HUDEP-2 (cell line): ENCODE results near the gene SUMF1.
"Not testable (repeated sequence)": the region's sequence is repeated elsewhere in the genome, so short reads cannot be mapped to it uniquely, and the experiment has no call there.

Source experiments
- DNase-seq, 76 experiments: peaks; one replicate each; lab custom pipeline; 2025; ENCODE audit not compliant: unreplicated experiment in 76 of 76; lab: John Stamatoyannopoulos, UW

SUMF1 gene

DNA sequence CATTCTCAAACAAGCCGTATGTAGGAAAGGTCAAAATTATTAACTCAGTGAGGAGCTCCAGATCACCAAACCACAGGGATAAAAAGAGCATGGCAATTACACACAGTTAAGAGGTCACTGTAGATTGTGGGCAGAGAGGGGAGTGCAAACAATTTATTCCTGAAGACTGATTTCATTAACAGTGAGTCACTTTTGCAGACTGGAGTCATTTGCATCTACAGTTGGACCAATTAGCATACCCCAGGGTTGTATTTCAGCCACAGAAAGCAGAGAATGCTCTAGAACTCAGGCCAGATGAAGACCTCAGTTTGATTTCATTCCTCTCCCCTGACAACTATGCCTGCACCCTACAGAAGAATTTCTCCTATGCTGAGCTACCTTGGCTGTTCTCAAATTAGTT lies 123.8 kb downstream of the SUMF1 start:
- no peak for DNase-seq

DNA sequence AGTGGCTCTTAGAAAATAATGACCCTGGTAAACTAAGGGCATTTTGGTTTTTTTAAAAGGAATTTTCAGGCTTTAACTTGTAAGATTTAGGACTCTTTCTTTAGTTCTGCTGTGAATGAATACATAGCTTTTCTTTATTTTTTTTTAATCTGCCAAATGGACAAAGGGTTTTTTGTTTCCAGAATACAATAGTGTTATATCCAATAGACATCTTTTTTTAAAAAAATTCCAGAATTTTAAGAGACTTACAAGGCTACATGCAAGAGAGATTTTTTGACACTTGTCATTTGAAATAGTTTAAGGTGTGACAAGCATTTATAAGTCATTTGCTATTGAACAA lies 125.8 kb downstream of the SUMF1 start:
- no peak for DNase-seq

DNA sequence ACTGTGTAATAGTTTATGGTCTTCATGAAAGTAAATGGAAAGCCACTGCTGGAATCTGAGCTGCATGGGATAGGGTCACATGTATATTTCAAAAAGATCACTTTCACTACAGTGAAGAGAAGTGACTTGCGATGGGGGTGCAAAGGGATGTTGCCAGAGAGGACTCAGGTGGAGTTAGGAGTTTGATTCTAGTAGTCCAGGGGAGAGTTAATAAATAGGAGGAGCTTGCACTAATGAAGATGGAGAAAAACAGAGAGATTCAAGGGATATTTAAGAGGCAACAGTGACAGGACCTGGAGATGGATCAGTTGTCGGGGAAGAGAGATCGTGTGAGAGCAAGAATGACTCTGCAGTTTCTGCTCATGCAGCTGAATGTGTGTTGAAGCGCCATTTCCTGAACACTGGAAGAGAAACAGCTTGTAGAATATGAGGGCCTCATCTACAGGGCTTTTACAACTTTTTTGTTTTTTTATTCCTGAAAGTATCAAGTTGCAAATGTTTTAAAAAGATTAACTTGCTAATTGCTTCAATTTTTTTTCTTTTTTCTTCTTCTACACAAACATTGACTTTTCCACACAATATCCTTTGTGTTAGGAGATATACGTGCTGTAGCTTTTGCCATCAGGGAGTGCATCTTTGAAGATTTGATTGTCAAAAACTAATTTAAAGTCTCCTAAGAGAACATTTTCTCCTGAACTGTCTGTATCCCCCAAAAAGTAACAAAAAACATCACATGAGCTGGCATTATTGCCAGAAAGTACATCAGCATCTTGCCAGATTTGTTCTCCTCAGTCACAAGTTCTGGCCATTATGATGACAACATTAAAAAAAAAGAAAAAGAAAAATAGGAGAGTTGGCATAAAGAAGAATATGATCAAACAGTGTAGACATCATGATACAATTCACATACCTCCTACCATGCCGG lies 126.4 kb downstream of the SUMF1 start:
- no peak for DNase-seq

GRCh38 chr3:4340077-4340410 lies 127.0 kb downstream of the SUMF1 start:
- no peak for DNase-seq

GRCh38 chr3:4338751-4339150 lies 128.3 kb downstream of the SUMF1 start:
- DNase-seq: no peak

- no peak for DNase-seq
Measured at GRCh38 chr3:4336850-4337546, 130.1 kb downstream of the SUMF1 start.

- DNase-seq: no peak
Measured at GRCh38 chr3:4335840-4336562, 131.1 kb downstream of the SUMF1 start.

DNA sequence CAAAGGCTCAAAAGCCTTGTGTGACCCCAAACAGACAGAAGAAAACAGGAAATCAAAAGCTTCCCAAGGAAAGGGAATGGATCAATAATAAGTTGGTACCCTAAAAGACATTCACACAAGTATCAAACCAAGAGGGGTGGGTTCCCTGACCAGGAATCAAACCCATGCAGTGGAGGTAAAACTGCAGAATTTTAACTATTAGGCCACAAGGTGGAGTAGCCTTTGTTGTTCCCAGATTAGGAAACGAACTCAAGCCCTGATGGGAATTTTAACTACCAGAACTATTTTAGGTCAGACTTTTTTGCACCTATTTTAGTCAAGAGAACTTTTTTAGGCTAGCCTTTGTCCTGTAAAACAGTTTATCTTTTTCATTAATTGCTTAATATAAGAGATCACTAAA lies 132.5 kb downstream of the SUMF1 start:
- no peak for DNase-seq

DNA sequence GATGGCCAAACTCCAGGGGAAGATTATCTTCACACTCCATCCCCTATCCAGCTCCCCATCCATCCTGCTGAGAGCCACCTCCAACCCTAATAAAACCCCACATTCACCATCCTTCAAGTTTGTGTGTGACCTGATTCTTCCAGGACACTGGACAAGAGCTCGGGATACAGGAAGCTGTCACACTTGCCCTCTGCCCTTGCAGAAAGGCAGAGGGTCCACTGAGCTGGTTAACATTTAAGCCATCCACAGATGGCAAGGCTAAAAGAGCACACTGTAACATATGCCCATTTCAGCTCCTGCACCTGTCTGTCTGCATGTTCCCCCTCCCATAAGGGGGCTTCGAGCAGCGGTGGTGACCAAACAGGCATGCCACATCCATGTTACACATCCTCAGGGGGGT lies 134.1 kb downstream of the SUMF1 start:
- no peak for DNase-seq

GRCh38 chr3:4332574-4332973 lies 134.5 kb downstream of the SUMF1 start:
- no peak for DNase-seq

- no peak for DNase-seq
Measured at GRCh38 chr3:4332111-4332510, 135.0 kb downstream of the SUMF1 start.

DNA sequence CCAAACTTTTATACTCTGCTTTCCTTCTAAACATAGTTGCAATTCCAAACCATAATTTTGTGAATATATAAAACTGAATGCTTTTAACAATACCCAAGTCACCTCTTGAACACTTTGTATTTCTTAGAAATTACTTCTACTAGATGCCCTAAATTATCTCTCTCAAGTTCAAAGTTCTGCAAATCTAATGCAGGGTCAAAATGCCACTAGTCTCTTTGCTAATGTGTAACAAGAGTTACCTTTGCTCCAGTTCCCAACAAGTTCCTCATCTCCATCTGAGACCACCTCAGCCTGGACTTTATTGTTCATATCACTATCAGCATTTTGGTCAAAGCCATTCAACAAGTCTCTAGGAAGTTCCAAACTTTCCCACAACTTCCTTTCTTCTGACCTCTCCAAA lies 137.3 kb downstream of the SUMF1 start:
- not testable (repeated sequence) for DNase-seq

DNA sequence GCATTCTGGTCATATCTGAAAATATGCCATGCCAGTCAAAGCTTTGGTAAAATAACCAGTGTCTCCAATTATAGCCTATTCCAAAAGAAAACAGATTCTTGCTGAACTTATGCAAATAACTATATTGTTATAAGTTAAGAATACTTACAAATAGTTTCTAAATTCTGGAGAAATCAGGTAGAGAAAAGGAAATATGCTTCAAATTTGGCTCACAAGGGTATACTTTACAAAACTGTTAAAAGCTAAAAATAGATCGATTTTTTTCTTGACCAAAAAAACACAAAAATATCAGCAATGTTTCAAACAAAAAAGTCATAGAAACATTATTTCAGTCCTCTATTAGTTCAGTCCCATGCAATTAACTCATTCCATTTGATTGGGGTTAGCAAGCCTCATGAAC lies 140.2 kb downstream of the SUMF1 start:
- no peak for DNase-seq

DNA sequence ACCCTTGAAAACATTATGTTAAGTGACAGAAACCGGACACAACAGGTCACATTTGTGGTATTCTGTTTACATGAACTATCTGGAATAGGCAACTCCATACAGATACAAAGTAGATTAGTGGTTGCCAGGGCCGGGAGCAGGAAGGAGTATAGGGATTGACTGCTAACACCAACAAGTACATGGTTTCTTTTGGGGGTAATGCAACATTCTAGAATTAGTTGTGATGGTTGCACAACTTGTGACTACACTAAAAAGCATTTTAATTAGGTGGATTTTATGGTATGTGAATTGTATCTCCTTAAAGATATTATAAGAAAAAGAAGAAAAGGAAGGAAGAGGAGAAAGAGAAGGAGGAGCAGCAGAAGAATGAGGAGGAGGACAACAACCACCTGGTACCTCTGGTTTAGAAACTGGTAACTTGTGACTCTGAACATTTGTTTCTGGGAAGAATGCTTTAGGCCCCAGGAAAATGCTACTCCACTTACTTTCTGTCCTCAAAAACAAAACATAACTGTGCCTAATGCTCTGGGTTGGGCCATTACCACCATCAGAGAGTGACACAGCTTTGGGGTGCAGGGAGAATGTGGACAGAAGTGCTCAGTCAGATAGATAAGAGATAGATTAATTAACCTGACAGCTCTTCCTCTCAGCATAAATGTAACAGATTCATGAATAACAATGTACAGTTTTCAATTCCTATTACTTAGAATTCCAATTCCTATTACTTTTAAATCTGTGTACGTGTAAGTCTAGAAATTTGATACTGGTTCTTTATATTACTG lies 143.6 kb downstream of the SUMF1 start:
- DNase-seq: peak in 1 of 76 experiments; percentile 1

DNA sequence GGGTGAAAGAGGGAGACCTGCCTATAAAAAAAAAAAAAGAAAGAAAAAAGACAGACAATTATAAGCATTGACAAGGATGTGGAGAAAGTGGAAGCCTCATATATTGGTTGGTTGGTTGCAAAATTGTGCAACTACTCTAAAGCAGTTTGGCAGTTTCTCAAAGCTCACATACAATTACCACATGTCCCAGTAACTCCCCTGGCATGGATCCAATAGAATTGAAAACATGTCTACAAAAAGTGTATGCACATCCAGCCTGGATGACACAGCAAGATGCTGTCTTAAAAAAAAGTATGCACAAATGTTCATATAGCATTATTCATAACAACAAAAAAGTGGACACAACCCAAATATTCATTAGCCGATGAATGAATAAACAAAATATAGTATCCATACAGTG lies 144.4 kb downstream of the SUMF1 start:
- peak in 36 of 76 experiments; percentile 0 to 76 (median 52) for DNase-seq

DNA sequence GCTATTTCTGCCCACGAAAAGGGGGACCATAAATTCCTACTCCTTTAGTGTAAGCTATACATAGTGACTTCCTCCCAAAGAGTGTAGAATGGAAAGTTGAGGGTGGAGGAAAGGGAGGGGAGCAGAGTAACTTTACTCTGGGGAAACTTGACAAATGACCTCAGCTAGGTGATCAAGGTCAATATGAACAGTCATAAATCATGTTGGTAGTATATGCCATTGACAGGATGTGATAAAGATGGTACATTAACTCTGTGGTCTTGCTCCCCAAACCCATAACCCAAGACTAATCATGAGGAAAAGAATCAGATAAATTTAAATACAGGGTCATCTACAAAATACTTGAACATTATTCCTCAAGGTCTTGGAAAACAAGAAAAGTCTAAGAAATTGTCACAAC lies 145.3 kb downstream of the SUMF1 start:
- DNase-seq: no peak

- DNase-seq: no peak
Measured at GRCh38 chr3:4320096-4320911, 146.8 kb downstream of the SUMF1 start.

- DNase-seq: no peak
Measured at GRCh38 chr3:4314688-4315087, 152.4 kb downstream of the SUMF1 start.

- no peak for DNase-seq
Measured at GRCh38 chr3:4313606-4314293, 153.3 kb downstream of the SUMF1 start.
